Stomach (tissue), 9 donors: ENCODE measurements around the gene NLRP3. TPM values are rescaled to one million over a fixed set of nuclear protein-coding genes. Genes with fewer than 3 reads are reported as not detected.

Source experiments
- DNase-seq, 2 donors: peaks; one replicate each; pipeline versions ENCODE4 v3.0.0 to v3.0.0-alpha.2; 2013 to 2019
- H3K27ac ChIP-seq, 5 donors: fragments of 200-600 bp in 4 of 5; sonication (generic) in 4 of 5; one replicate each; pipeline ENCODE4 v1.5.1; 2013 to 2019; ENCODE audit warnings: mild to moderate bottlenecking in 1 of 5, moderate library complexity in 1 of 5
- H3K27me3 ChIP-seq, 3 donors: fragments of 200-600 bp; sonication (generic); one replicate each; pipeline ENCODE4 v1.5.1; 2017 to 2019; ENCODE audit warnings: mixed run types in 1 of 3
- H3K36me3 ChIP-seq, 4 donors: fragments of 200-600 bp; sonication (generic); 1 replicate in 3 of 4; 2 replicates in 1 of 4; pipeline ENCODE4 v1.5.1; 2016 to 2019
- H3K4me1 ChIP-seq, 4 donors: fragments of 200-600 bp; sonication (generic); one replicate each; pipeline ENCODE4 v1.5.1; 2016 to 2019
- H3K4me3 ChIP-seq, 4 donors: fragments of 200-600 bp; sonication (generic) in 3 of 4; one replicate each; pipeline ENCODE4 v1.5.1; 2016 to 2019; ENCODE audit warnings: mild to moderate bottlenecking in 1 of 4
- H3K9me3 ChIP-seq, 4 donors: fragments of 200-600 bp; sonication (generic); one replicate each; pipeline ENCODE4 v1.5.1; 2016 to 2019
- CTCF ChIP-seq, 7 experiments: fragments of 450-650 bp in 4 of 7; fragments of 200-600 bp in 3 of 7; sonication (generic) in 3 of 7; IDR thresholded peaks; one replicate each; pipeline ENCODE4 v1.5.1; 2016 to 2019; ENCODE audit warnings: antibody characterized with exemption in 7 of 7, control low read depth in 2 of 7, mild to moderate bottlenecking in 1 of 7
- EP300 ChIP-seq: sonication (generic); formaldehyde crosslinking; IDR thresholded peaks from one replicate; pipeline ENCODE4 v1.6.1; 2017; ENCODE audit warnings: antibody characterized with exemption
- POLR2A ChIP-seq, 4 donors: fragments of 450-650 bp; IDR thresholded peaks; one replicate each; pipeline ENCODE4 v1.6.1; 2016; ENCODE audit warnings: antibody characterized with exemption in 4 of 4, control low read depth in 2 of 4, mild to moderate bottlenecking in 1 of 4, moderate library complexity in 1 of 4
- POLR2AphosphoS5 ChIP-seq, 3 donors: sonication (generic); formaldehyde crosslinking; IDR thresholded peaks; one replicate each; pipeline ENCODE4 v1.6.1; 2016; ENCODE audit warnings: antibody characterized with exemption in 3 of 3
- WGBS, 5 donors: extraction: QIAGEN DNeasy Blood & Tissue Kit in 3 of 5; methylation state at CpG; one replicate each; pipeline versions ENCODE4 v1.1.5 to v1.1.7; 2013 to 2018; 5-methylcytosine and 5-hydroxymethylcytosine counted together
- intact Hi-C: fragments of 100-400 bp; cut with DNase I; formaldehyde crosslinking; loops from one replicate; pipeline ENCODE4 v1.15.1; 2023; ENCODE audit warnings: low total_unique reads
- polyA plus RNA-seq, 3 donors: library from polyadenylated mRNA; stranded (reverse); fragments of 200-250 nt; gene quantifications; one replicate each; pipeline ENCODE4 v1.2.3, GENCODE V29; 2013
- total RNA-seq, 5 donors: library from RNA; depleted of rRNA; stranded (reverse); fragments of >200 nt; gene quantifications; one replicate each; pipeline versions ENCODE4 v1.1.0 to v1.2.3, GENCODE V29; 2014 to 2016
- donor health status: healthy with polysubstance abuse.
- donor health status: Bipolar disorder and iron deficiency.
- donor health status: healthy.

The NLRP3 gene
- total and polyA plus RNA-seq, 8 donors, result under 0.01 to 5.5 (median 2.0) TPM; not detected in 1

GRCh38 chr1:247452447-247453039 lies 36.6 kb downstream of the NLRP3 start:
- H3K36me3 ChIP-seq, result no peaks in the 10 kb centered on the region
- WGBS, 5 donors, result 72 to 89% (median 74%) methylated on average over 12 of the region's 12 CpGs
- H3K4me1 ChIP-seq, result peaks cover 0 to 16% (median 0%) of the 10 kb centered on the region in 4 donors
- no peak overlapping the region for H3K4me3 ChIP-seq
- no peak for DNase-seq
- peaks cover 0 to 10% (median 0%) of the 10 kb centered on the region in 3 donors for H3K27me3 ChIP-seq
- H3K27ac ChIP-seq, result no peak overlapping the region
- H3K9me3 ChIP-seq, result no peaks in the 10 kb centered on the region
- no peak for TF ChIP-seq POLR2A (IDR thresholded peaks at IDR 0.05)
- TF ChIP-seq EP300, result no peak
- TF ChIP-seq CTCF (IDR thresholded peaks at IDR 0.05), result no peak
- TF ChIP-seq POLR2AphosphoS5 (IDR thresholded peaks at IDR 0.05), result no peak
- intact Hi-C loops, result no loop called here

GRCh38 chr1:247453245-247453644 lies 37.3 kb downstream of the NLRP3 start:
- TF ChIP-seq POLR2A (IDR thresholded peaks at IDR 0.05) (no peak), POLR2AphosphoS5 (IDR thresholded peaks at IDR 0.05) (no peak), CTCF (IDR thresholded peaks at IDR 0.05) (no peak), EP300 (no peak)
- 9 to 27% (median 12%) methylated on average over 4 of the region's 4 CpGs for WGBS, 5 donors
- intact Hi-C loops, result no loop called here

GRCh38 chr1:247453997-247454396 lies 38.0 kb downstream of the NLRP3 start:
- TF ChIP-seq EP300 (no peak), POLR2A (IDR thresholded peaks at IDR 0.05) (no peak), CTCF (IDR thresholded peaks at IDR 0.05) (no peak), POLR2AphosphoS5 (IDR thresholded peaks at IDR 0.05) (no peak)
- peaks cover 0 to 8% (median 0%) of the 10 kb centered on the region in 4 donors for H3K4me1 ChIP-seq
- H3K9me3 ChIP-seq, result no peaks in the 10 kb centered on the region
- H3K36me3 ChIP-seq, result no peaks in the 10 kb centered on the region
- 80 to 91% (median 85%) methylated on average over 11 of the region's 11 CpGs for WGBS, 5 donors
- H3K4me3 ChIP-seq, result no peak overlapping the region
- H3K27me3 ChIP-seq, result peaks cover 0 to 10% (median 0%) of the 10 kb centered on the region in 3 donors
- no peak overlapping the region for H3K27ac ChIP-seq
- no peak for DNase-seq
- intact Hi-C loops, result no loop called here

More at GRCh38 chr1:247453245-247453644, 37.3 kb downstream of the NLRP3 start:
- no peak for DNase-seq
- H3K27me3 ChIP-seq, result peaks cover 0 to 10% (median 0%) of the 10 kb centered on the region in 3 donors
- no peaks in the 10 kb centered on the region for H3K36me3 ChIP-seq
- H3K27ac ChIP-seq, result no peak overlapping the region
- H3K9me3 ChIP-seq, result no peaks in the 10 kb centered on the region
- peaks cover 0 to 16% (median 0%) of the 10 kb centered on the region in 4 donors for H3K4me1 ChIP-seq
- H3K4me3 ChIP-seq, result no peak overlapping the region

- DNase-seq, result no peak
- Histone ChIP-seq H3K4me1 (no peaks in the 10 kb centered on the region), H3K27ac (no peak overlapping the region), H3K36me3 (no peaks in the 10 kb centered on the region), H3K27me3 (peaks cover 0 to 16% (median 0%) of the 10 kb centered on the region in 3 donors), H3K9me3 (no peaks in the 10 kb centered on the region), H3K4me3 (no peak overlapping the region)
- no peak for TF ChIP-seq EP300
- no peak for TF ChIP-seq POLR2AphosphoS5 (IDR thresholded peaks at IDR 0.05)
- TF ChIP-seq POLR2A (IDR thresholded peaks at IDR 0.05), result no peak
- no peak for TF ChIP-seq CTCF (IDR thresholded peaks at IDR 0.05)
- WGBS, 5 donors, result 52 to 73% (median 63%) methylated on average over 4 of the region's 4 CpGs
- intact Hi-C loops, result no loop called here
Measured at GRCh38 chr1:247456021-247456420, 40.0 kb downstream of the NLRP3 start.
